ENCODE measurements around the gene TESK2.

- no peak for TF ChIP-seq ZNF274 (IDR thresholded peaks at IDR 0.05; ENCODE audit: low read depth, low read length)
- no peak for TF ChIP-seq YY1 (IDR thresholded peaks at IDR 0.05; ENCODE audit: insufficient read depth, insufficient read length)
- no peak for TF ChIP-seq SUZ12 (IDR thresholded peaks at IDR 0.05; ENCODE audit: extremely low read depth, insufficient read depth, insufficient read length)
Measured at GRCh38 chr1:45373573-45373972, 117.4 kb downstream of the TESK2 start.
